Kidney (tissue), 14 donors: ENCODE data around the gene CAMTA1. TPM values are rescaled to one million over a fixed set of nuclear protein-coding genes. Genes with fewer than 3 reads are reported as not detected.

ENCODE experiments used
- DNase-seq, 5 donors: peaks; one replicate each; pipeline ENCODE4 v3.0.0-alpha.2; 2013 to 2020
- FAIRE-seq: peaks from 2 replicates; lab custom pipeline; 2012; peaks lifted over from hg19 to GRCh38; lab: Jason Lieb, UNC
- H3K27ac ChIP-seq, 2 donors: one replicate each; pipeline ENCODE4 v1.7.0; 2013; ENCODE audit warnings: low read depth in 2 of 2, low read length in 2 of 2, inconsistent platforms in 1 of 2
- H3K27me3 ChIP-seq: one replicate; pipeline ENCODE4 v1.7.1; 2013; ENCODE audit warnings: low read length, inconsistent platforms; ENCODE audit not compliant: control insufficient read depth, insufficient read depth
- H3K36me3 ChIP-seq, 3 donors: one replicate each; pipeline versions ENCODE4 v1.7.0 to v1.7.1; 2013; ENCODE audit warnings: low read length in 3 of 3, control low read depth in 1 of 3, inconsistent platforms in 1 of 3; ENCODE audit not compliant: insufficient read depth in 3 of 3, control insufficient read depth in 2 of 3
- H3K4me1 ChIP-seq, 3 donors: one replicate each; pipeline versions ENCODE4 v1.7.0 to v1.7.1; 2013; ENCODE audit warnings: low read length in 3 of 3, inconsistent platforms in 1 of 3, low read depth in 1 of 3; ENCODE audit not compliant: control insufficient read depth in 2 of 3, insufficient read depth in 2 of 3
- H3K4me3 ChIP-seq, 3 donors: one replicate each; pipeline versions ENCODE4 v1.7.0 to v1.8.1; 2013; ENCODE audit warnings: low read length in 3 of 3, control low read depth in 1 of 3, inconsistent platforms in 1 of 3
- H3K9ac ChIP-seq, 3 donors: one replicate each; pipeline versions ENCODE4 v1.7.0 to v1.7.1; 2013; ENCODE audit warnings: low read length in 3 of 3, control low read depth in 1 of 3, inconsistent platforms in 1 of 3
- H3K9me3 ChIP-seq, 3 donors: one replicate each; pipeline versions ENCODE4 v1.7.0 to v1.7.1; 2013; ENCODE audit warnings: low read length in 3 of 3, control low read depth in 1 of 3, inconsistent platforms in 1 of 3; ENCODE audit not compliant: control insufficient read depth in 2 of 3, insufficient read depth in 1 of 3
- CTCF ChIP-seq: IDR thresholded peaks from 3 replicates; pipeline ENCODE4 v1.5.1; 2012; ENCODE audit warnings: mild to moderate bottlenecking, moderate library complexity, borderline replicate concordance; ENCODE audit not compliant: insufficient read depth; ENCODE audit errors: extremely low read depth
- intact Hi-C: fragments of 100-400 bp; cut with DNase I; formaldehyde crosslinking; loops from one replicate; pipeline ENCODE4 v1.11.1; 2022
- polyA plus RNA-seq: library from polyadenylated mRNA; stranded (reverse); fragments of 350-450 nt; fragmentation: Illumina TruSeq; extraction: RNeasy Lipid Tissue Mini Kit (QIAGEN cat#74804); gene quantifications from one replicate; pipeline ENCODE4 v1.2.3, GENCODE V29; 2014; ENCODE audit warnings: low read depth, low replicate concordance; ENCODE audit not compliant: insufficient read depth
- total RNA-seq: library from RNA; stranded (reverse); fragmentation: NEBNext Ultra II Directional; extraction: Animal tissue kit (Norgen Biotek cat#: 25700); gene quantifications from one replicate; pipeline ENCODE4 v1.2.1, GENCODE V29; 2021
- donor health status: control.
- donor health status: control.
- donor health status: control.
- donor health status: control.
- donor health status: control.
- donor health status: DM: yes; HTN: yes; CAD: no.
- donor health status: Normal renal cell carcinoma (clear cell type).

Gene CAMTA1
- total and polyA plus RNA-seq, 2 donors from 2014 or later: 79.0 to 170 TPM

- FAIRE-seq: no peak
- H3K27me3 ChIP-seq: no peaks in the 10 kb centered on the region
Measured at GRCh38 chr1:7767176-7767575, 981.9 kb downstream of the CAMTA1 start.

GRCh38 chr1:7768583-7768982 lies 983.3 kb downstream of the CAMTA1 start:
- H3K27ac ChIP-seq: no peak overlapping the region
- no peak for DNase-seq
- H3K9ac ChIP-seq: no peak overlapping the region
- TF ChIP-seq CTCF: no peak
- FAIRE-seq: no peak
- no peak overlapping the region for H3K4me3 ChIP-seq
- intact Hi-C loops: no loop called here
- H3K9me3 ChIP-seq: no peaks in the 10 kb centered on the region
- peaks cover 0 to 4% (median 0%) of the 10 kb centered on the region in 3 donors for H3K36me3 ChIP-seq
- no peaks in the 10 kb centered on the region for H3K27me3 ChIP-seq
- H3K4me1 ChIP-seq: peaks cover 0 to 8% (median 4%) of the 10 kb centered on the region in 3 donors

More at GRCh38 chr1:7767176-7767575, 981.9 kb downstream of the CAMTA1 start:
- H3K4me3 ChIP-seq: no peak overlapping the region
- no peak for TF ChIP-seq CTCF
- H3K9ac ChIP-seq: no peak overlapping the region
- DNase-seq: no peak
- H3K27ac ChIP-seq: no peak overlapping the region
- no peaks in the 10 kb centered on the region for H3K36me3 ChIP-seq
- intact Hi-C loops: no loop called here
- no peaks in the 10 kb centered on the region for H3K9me3 ChIP-seq
- peaks cover 0 to 6% (median 2%) of the 10 kb centered on the region in 3 donors for H3K4me1 ChIP-seq

- intact Hi-C loops: no loop called here
- no peak for FAIRE-seq
Measured at GRCh38 chr1:7769673-7770412, 984.6 kb downstream of the CAMTA1 start.

More at GRCh38 chr1:7769673-7770412, 984.6 kb downstream of the CAMTA1 start:
- DNase-seq: no peak
- Histone ChIP-seq H3K9me3 (no peaks in the 10 kb centered on the region), H3K9ac (no peak overlapping the region), H3K4me3 (peak overlapping the region in 2 of 3 donors; percentile 73 to 98), H3K36me3 (peaks cover 0 to 5% (median 3%) of the 10 kb centered on the region in 3 donors), H3K27me3 (no peaks in the 10 kb centered on the region), H3K27ac (no peak overlapping the region), H3K4me1 (peaks cover 0 to 8% (median 4%) of the 10 kb centered on the region in 3 donors)
- no peak for TF ChIP-seq CTCF
